Transverse colon (tissue), 4 donors: ENCODE measurements around the gene LCMT1.

Experiments
- EP300 ChIP-seq: sonication (generic); formaldehyde crosslinking; IDR thresholded peaks from one replicate; pipeline ENCODE4 v1.6.1; 2017; ENCODE audit warnings: antibody characterized with exemption, low read depth
- POLR2A ChIP-seq: fragments of 450-650 bp; IDR thresholded peaks from one replicate; pipeline ENCODE4 v1.6.1; 2016; ENCODE audit warnings: antibody characterized with exemption, mild to moderate bottlenecking, moderate library complexity
- POLR2AphosphoS5 ChIP-seq, 3 donors: sonication (generic); formaldehyde crosslinking; IDR thresholded peaks; one replicate each; pipeline ENCODE4 v1.6.1; 2016; ENCODE audit warnings: antibody characterized with exemption in 3 of 3
- TF ChIP-seq, protein P1 (sequence below), 5 experiments: fragments of 200-600 bp in 3 of 5; fragments of 450-650 bp in 2 of 5; sonication (generic) in 3 of 5; IDR thresholded peaks; 1 replicate in 2 of 5; 2 replicates in 3 of 5; pipeline ENCODE4 v1.5.1; 2016 to 2017; ENCODE audit warnings: antibody characterized with exemption in 5 of 5, inconsistent platforms in 3 of 5, mild to moderate bottlenecking in 2 of 5, moderate library complexity in 1 of 5

DNA sequence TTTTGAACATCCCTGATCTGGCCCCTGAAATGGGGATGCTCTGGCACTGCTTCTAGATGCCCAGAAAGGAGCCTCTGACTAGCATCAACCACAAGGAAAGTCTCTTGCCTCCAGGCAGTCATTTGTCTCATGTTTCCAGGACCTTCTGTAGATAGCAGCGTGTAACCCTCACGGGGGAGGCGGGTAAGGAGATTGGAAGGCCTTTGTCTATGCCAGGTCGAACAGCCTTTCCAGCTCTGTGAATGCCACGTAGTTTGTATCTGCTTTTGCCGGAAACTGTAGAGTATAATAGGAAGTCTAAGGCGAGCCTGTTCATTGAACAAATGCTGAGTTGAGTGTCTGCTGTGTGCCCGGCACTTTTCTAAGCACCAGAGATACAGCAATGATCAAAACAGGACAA, 61.3 kb downstream of the LCMT1 start:
- TF ChIP-seq, protein P1, sequence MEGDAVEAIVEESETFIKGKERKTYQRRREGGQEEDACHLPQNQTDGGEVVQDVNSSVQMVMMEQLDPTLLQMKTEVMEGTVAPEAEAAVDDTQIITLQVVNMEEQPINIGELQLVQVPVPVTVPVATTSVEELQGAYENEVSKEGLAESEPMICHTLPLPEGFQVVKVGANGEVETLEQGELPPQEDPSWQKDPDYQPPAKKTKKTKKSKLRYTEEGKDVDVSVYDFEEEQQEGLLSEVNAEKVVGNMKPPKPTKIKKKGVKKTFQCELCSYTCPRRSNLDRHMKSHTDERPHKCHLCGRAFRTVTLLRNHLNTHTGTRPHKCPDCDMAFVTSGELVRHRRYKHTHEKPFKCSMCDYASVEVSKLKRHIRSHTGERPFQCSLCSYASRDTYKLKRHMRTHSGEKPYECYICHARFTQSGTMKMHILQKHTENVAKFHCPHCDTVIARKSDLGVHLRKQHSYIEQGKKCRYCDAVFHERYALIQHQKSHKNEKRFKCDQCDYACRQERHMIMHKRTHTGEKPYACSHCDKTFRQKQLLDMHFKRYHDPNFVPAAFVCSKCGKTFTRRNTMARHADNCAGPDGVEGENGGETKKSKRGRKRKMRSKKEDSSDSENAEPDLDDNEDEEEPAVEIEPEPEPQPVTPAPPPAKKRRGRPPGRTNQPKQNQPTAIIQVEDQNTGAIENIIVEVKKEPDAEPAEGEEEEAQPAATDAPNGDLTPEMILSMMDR (IDR thresholded peaks at IDR 0.05), result no peak
- TF ChIP-seq POLR2A (no peak), POLR2AphosphoS5 (IDR thresholded peaks at IDR 0.05) (no peak), EP300 (no peak)
